ENCODE measurements around the gene STAC3. TPM values are rescaled to one million over a fixed set of nuclear protein-coding genes. Genes with fewer than 3 reads are reported as not detected.

The STAC3 gene
- total and polyA plus RNA-seq, 9 of the 15 experiments (the other 6 are each of a cell fraction or from before 2014, with no cell fraction given) = 0.45 to 6.4 (median 3.3) TPM

DNA sequence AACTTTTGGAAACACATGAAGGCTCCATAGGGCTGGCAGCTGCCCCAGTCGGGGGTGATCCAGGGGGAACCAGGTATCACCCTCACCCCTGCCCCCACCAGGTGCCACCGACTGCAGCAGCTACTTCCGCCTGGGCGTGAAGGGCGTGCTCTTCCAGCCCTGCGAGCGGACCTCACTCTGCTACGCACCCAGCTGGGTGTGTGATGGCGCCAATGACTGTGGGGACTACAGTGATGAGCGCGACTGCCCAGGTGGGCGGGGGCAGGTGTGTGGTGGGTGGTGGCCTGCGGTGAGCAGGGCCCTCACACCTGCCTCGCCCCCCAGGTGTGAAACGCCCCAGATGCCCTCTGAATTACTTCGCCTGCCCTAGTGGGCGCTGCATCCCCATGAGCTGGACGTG, 56.7 kb downstream of the STAC3 start:
- FAIRE-seq (no peak), DNase-seq (ENCODE audit: extremely low read depth in 1 of 4, low spot score in 3 of 4) (no peak), ATAC-seq (no peak)
- no peaks in the 10 kb centered on the region for H3K79me2 ChIP-seq (ENCODE audit: control insufficient read depth, insufficient read depth, low read length)
- no peaks in the 10 kb centered on the region for H3K9me3 ChIP-seq (replicated peaks; ENCODE audit: control insufficient read depth, insufficient read depth, low read depth, low read length)
- intact Hi-C loops (cut with micrococcal nuclease) (no loop called here), in situ Hi-C loops (cut with MboI) (no loop called here)
- POLR2A ChIA-PET = no interaction called here
- no peak for TF ChIP-seq CTCFL (IDR thresholded peaks at IDR 0.05; ENCODE audit: borderline replicate concordance, insufficient read depth, low read depth, low read length, poor library complexity, severe bottlenecking)
- TF ChIP-seq, protein P1, sequence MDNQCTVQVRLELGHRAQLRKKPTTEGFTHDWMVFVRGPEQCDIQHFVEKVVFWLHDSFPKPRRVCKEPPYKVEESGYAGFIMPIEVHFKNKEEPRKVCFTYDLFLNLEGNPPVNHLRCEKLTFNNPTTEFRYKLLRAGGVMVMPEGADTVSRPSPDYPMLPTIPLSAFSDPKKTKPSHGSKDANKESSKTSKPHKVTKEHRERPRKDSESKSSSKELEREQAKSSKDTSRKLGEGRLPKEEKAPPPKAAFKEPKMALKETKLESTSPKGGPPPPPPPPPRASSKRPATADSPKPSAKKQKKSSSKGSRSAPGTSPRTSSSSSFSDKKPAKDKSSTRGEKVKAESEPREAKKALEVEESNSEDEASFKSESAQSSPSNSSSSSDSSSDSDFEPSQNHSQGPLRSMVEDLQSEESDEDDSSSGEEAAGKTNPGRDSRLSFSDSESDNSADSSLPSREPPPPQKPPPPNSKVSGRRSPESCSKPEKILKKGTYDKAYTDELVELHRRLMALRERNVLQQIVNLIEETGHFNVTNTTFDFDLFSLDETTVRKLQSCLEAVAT (IDR thresholded peaks at IDR 0.05) = no peak
- no peak for TF ChIP-seq CXXC5 (CRISPR knock-in tag; IDR thresholded peaks at IDR 0.05)
- no peak for TF ChIP-seq ZNF696 (CRISPR knock-in tag; conservative IDR thresholded peaks at IDR 0.05)
- no peak for TF ChIP-seq SRSF3 (IDR thresholded peaks at IDR 0.05; ENCODE audit: insufficient read depth, low read length)
- TF ChIP-seq EGR1 (conservative IDR thresholded peaks at IDR 0.05) = no peak
- no peak for TF ChIP-seq ZFP30 (CRISPR knock-in tag; IDR thresholded peaks at IDR 0.05; ENCODE audit: borderline replicate concordance)
- CTCF ChIA-PET (ENCODE audit: low intra/inter-chr PET ratio) = no interaction called here
- WGBS (ENCODE audit: insufficient coverage, low coverage, missing lambda C conversion rate) = 2% methylated on average over 17 of the region's 18 CpGs
- H3K27me3 ChIP-seq (ENCODE audit: control insufficient read depth in 2 of 2, insufficient read depth in 2 of 2, low read length in 2 of 2) = peaks cover 59 to 86% of the 10 kb centered on the region in 2 experiments; a peak in 4 of 5 replicates
- no peak overlapping the region for H3K4me2 ChIP-seq (ENCODE audit: insufficient read depth, low read length)
- no peaks in the 10 kb centered on the region for H3K36me3 ChIP-seq (ENCODE audit: control insufficient read depth, insufficient read depth, low read length)
- no peak overlapping the region for H3K27ac ChIP-seq (ENCODE audit: extremely low read depth, low read depth, low read length)
- H4K20me1 ChIP-seq (replicated peaks; ENCODE audit: control insufficient read depth, insufficient read depth, low read length) = peaks cover 44% of the 10 kb centered on the region
- BruUV-seq (replicated peaks) = no TSS peak
- H3K4me1 ChIP-seq (replicated peaks in 1 of 2; ENCODE audit: control insufficient read depth in 2 of 2, insufficient read depth in 2 of 2, low read length in 2 of 2) = peaks cover 0 to 68% of the 10 kb centered on the region in 2 experiments; a peak in 2 of 5 replicates
- no peak overlapping the region for H3K9ac ChIP-seq (ENCODE audit: insufficient read depth in 1 of 2, low read depth in 2 of 2, low read length in 2 of 2)
- H2AFZ ChIP-seq (ENCODE audit: low read depth, low read length) = no peak overlapping the region
- peaks cover 3% of the 10 kb centered on the region for H3K9me1 ChIP-seq (ENCODE audit: control insufficient read depth, insufficient read depth, low read length)
- no peak overlapping the region for H3K4me3 ChIP-seq
